Activated CD4-positive, CD25-positive, alpha-beta regulatory T cell treated with anti-CD3 and anti-CD28 coated beads, Interleukin-2, amount 50 U/mL, for 24 hours (primary cell): ENCODE measurements around the gene SNRPD2.
A peak's percentile ranks its signal among the peaks of the same experiment; 100 is the strongest.
"Not testable (repeated sequence)": the region's sequence is repeated elsewhere in the genome, so short reads cannot be mapped to it uniquely, and the experiment has no call there.

Experiments
- ATAC-seq, 2 donors: fragments of 150-1000 bp; cut with Tn5 transposase; one replicate each; pipeline ENCODE4 v1.10.0; 2021; ENCODE audit warnings: mild to moderate bottlenecking in 1 of 2, moderate library complexity in 1 of 2

Gene SNRPD2

DNA sequence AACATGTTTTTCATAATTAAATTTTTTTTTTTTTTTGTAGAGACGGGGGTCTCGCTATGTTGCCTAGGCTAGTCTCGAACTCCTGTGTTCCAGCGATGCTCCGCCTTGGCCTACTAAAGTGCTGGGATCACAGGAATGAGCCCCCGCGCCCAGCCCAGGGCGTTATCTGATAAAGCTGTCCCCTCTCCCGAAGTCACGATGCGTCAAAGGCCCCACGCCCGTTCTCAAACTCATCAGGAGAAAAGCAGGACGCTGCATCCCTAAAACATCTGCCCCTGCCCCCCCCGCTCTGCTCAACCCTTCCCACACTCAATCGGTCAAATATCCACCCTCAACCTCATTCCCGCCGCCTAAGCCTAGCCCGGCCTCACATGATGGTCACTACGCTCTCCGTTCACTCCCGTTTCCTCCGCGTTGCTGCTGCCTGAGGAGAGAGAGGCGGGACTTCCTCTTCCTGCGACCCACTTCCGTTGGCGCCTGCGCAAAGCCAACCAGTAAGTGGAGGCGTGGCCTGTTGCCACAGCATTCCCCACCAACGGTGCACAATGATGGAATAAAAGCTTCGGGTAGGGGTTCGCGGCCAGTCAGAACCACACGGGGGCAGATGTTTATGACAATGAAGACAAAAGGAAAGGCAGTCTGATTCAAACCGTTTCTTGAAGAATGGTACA, at the start of gene SNRPD2:
Gene SNRPD2 (minus strand): TSS at position 438 of the 671 bp plus-strand sequence. CDS start 65 bp downstream, at position 373.
- peak; percentile 37 to 49 for ATAC-seq

DNA sequence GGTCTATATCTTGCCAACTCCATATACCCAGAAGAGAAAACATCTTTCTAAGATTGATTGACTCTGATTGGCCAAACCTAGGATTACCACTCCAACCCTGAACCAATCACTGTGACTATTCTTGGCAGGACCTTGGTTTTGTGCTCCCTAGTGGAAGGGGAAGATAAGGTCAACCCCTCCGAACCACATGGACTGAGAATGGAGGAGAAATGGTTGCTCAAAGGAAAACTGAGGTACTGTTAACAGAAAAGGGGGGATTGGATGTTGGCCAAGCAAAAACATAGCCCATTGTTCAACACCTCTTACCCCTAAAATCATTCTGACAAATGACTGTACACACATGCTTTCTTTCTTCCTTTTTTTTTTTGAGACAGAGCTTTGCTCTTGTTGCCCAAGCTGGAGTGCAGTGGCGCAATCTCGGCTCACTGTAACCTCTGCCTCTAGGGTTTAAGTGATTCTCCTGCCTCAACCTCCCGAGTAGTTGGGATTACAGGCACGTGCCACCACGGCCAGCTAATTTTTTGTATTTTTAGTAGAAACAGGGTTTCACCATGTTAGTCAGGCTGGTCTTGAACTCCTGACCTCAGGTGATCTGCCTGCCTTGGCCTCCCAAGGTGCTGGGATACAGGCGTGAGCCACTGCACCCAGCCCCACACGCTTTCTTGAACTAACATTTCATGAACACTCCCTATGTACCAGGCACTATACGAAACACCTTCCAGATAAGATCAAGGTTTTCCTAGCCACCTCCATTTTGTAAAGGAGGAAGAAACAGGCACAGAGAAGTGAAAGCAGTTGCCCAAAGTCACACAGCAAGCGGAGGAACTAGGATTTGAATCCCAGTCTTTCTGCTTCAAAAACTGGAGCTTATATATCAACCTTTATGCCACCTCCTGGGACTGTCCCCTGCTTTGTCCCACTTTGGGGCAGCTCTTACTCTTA, 48.0 kb upstream of the SNRPD2 start:
- no peak for ATAC-seq

DNA sequence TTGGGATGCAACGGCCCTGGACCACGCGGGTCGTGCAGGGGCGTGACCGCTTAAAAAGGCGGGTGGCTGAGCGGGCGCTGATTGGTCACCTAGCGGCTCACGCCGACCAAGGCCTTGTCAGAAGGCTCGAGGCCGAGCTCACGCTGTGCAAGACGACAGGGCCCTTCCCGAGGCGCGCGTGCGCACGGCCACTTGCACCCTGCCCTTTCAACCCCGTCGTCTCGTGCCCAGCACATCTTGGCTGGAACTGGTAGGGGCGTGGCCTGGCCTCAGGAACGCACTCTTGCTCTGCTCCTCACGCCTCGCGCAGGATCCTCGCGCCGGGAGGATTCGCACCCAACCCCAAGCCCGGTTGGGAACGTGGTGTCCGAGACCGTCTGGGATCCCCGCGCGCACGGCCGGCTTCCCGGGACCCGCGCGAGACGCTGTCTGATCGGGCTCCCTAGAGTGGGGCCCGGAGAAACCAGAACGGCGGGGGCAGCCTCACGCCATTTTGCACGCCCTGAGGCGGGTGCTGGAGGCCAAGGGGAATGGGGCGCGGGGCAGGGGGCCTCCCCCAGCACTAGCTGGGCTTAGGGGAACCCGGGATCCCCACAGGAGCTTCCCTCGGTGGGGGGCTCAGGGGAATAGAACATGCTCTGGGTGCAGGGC, 41.5 kb upstream of the SNRPD2 start, which contains the start of gene MEIOSIN:
Gene MEIOSIN (plus strand): TSS at position 280 of the 651 bp plus-strand sequence. CDS start 1,938 bp downstream, outside the sequence.
- ATAC-seq, result no peak

DNA sequence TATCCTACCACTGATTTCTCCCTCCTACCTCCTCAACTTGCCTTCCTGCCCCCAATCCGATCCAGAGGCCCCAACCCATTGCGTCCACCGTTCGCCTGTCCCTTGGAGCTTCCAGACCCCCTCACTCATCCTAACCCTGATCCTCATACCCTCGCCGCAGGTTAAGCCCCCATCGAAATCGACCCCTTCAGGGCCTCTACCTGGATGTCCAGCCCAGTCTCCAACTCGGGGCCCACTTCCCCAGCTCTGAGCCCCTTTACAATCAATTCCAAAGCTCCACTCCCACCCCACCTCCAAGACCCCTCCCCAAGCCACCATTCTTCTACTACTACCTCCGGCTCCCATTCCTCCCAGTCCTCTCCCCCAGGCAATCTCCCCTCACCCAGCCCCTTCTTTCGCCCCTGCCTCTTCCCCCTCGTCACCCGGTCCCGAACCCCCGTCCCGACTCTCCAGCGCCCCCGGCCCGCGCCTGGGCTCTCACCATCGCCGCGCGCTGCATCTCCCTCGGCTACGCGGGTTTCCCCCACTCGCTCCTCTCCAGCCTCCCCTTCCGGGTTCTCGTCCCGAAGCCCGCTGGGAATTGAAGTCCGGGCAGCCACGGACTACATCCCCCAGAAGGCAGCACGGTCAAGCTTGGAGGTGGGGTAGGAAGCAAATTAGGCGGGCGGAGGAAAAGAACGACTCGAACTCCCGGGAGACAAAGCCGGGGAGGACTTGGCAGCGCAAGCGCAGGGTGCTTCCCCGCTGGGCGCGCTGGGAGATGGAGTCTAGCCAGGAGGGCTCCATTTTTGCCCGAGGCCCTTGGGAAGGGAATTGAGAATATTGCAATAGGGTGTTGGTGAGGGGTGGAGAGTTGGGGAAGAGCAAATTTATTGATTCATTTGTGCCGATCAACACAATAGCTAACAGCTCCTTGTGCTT, 38.9 kb upstream of the SNRPD2 start, which contains the start of gene FBXO46:
Gene FBXO46 (minus strand): TSS at position 529 of the 921 bp plus-strand sequence. CDS start 17,401 bp downstream, outside the sequence.
- ATAC-seq, result peak; percentile 99

DNA sequence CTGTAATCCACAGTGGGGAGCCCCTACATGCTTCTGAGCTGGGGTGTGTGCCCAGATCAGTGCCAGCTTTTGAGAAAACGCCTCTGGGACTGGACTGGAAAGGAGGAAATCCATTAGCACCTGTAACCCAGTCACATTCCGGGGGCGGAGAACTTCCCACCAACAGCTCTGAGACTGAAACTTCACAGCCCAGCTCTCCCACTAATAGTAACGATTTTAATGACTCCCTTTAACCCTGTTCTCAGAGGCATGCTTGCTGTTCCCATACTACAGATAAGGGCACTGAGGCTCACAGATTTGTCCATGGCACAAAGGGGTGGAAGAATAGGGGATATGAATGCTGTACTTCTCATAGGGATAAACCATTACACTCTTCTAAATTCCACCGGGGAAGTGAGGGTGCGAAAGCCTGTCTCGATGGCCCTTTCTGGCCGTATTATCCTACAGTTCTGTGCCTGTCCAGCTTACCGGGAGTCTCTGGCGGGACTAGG, 38.1 kb upstream of the SNRPD2 start:
- ATAC-seq, result no peak

DNA sequence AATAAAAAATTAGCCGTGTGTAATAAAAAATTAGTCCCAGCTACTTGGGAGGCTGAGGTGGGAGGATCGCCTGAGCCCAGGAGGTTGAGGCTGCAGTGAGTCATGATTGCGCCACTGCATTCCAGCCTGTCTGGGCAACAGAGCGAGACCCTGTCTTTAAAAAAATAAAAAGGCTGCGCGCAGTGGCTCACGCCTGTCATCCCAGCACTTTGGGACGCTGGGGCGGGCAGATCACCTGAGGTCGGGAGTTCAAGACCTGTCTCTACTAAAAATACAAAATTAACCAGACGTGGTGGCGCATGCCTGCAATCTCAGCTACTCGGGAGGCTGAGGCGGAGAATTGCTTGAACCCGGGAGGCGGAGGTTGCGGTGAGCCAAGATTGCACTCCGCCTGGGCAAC, 36.9 kb upstream of the SNRPD2 start:
- not testable (repeated sequence) for ATAC-seq

DNA sequence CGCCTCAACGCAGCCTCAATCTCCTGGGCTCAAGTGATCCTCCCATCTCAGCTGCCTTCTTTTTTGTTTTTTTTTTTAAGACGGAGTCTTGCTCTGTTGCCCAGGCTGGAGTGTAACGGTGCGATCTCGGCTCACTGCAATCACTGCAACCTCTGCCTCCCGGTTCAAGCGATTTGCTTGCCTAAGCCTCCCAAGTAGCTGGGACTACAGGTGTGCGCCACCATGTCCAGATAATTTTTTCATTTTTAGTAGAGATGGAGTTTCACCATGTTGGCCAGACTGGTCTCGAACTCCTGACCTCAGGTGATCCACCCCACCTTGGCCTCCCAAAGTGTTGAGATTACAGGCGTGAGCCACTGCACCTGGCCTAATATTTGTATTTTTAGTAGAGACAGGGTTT, 28.3 kb upstream of the SNRPD2 start:
- ATAC-seq, result not testable (repeated sequence)

DNA sequence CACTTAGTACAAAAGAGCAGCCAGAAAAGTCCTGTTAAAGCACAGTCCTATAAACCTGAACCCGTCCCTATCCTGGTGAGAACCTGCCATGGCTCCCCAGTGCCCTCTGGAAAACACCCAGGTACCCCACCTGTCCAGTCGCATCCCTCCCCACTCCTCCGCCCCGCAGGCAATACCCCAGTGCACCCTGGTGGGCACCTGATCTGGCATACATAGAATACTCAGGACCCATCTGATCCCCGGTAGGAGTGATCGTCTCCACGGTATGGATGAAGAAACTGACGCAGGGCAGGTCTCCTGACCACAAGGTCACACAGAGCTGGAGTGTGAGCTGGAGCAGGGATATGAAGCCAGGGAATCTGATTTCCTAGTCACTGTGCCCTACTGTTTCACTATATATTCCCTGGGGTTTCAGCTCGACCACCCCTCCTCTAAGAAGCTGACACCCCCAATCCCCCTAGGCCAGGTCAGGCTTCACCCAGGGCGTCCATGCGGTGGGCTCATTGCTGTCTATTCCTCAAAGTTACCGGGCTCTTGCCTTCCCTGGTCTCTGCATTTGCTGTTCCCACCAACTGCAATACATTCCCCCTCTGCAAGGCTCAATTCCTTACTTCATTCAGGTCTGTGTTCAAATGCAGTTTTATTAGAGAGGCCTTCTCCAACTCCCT, 26.4 kb upstream of the SNRPD2 start:
- ATAC-seq, result no peak

DNA sequence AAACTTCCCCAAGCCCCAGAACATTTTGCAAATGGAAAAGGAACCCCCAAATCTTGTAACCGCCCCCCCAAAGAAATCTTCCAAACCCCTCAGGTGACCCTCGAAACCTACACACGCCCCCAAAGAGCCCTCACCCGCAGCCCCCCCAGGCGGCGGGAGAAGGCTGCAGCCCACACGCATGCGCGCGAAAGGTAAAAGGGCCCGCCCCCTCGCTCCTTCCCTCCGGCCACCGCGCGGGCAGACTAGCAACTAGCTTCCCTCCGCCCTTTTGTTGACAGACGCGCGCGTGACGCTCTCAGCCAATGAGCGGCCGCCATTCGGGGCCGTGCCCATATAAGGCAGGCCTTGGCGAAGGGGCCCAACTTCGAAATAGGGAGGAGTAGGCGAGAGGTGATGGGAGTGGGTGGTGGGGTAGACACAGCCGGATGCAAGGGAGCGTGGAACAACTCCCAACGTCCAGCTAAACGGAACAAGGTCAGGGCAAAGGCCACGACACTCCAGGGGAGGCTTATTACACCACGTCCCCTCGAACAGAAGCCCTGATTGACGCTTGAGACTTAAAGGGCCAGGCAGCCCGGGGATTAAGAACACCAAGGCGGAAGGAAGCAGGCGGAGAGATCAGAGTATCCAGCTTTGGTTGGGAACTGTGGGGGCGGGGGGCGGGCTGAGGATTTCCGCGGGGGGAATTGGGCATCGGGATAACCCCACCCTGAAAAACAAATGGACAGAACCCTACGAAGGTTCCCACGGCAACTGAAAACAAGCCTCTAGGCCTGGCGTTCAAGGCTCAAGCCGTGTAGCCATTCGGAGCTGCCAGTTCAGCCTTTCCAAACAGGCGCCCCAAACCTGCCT, 25.6 kb upstream of the SNRPD2 start:
- ATAC-seq, result peak; percentile 97 to 98

DNA sequence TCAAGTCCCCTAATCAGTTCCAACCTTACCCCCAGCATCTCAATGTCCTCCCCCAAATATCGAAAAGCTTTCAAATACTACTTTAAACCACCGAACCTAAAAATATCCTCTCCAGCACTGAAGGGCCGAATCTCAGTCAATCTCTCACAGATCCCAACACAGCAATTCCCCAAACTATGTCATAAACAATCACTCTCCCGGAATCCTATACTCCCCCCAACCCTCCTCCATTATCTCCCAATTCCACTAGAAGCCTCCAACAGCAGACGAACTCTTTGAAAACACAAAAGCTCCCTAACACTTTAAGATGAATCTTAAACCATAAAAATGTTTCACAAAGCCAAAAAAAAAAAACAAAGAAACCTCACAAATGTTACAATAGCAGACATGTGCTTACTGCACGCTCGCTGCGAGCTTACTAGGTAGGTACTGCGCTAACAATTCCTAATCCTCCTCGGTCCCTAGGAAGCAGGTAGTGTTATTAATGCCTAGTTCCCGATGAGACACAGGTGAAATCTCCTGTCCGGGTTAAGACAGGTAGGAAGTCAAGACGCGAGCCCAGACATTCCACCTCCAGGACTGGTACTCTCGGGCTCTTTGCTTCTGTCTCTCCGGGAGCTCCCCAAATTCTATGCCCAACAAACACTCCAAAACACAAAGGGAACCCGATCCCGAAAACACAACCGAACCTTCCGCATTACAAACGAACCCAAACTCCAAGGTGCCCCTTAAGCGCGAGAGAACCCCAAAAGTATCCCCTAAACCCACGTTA, 24.8 kb upstream of the SNRPD2 start:
- ATAC-seq, result no peak

DNA sequence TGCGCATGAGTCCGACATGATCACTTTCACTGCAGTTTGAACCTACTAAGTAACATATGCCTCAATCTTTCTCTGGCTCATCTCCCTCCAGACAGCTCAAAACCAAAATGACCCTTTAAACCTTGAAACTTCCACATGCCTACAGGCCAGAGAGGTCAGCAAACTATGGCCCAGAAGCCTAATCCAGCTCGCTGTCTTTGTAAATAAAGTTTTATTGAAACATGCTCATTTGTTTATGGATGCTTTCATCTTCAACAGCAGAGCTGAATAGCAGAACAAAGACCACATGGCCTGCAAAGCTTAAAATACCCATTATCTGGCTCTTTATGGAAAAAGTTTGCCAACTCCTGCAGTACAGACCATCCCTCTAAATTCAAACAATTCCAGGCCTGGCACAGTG, 23.4 kb upstream of the SNRPD2 start:
- no peak for ATAC-seq

DNA sequence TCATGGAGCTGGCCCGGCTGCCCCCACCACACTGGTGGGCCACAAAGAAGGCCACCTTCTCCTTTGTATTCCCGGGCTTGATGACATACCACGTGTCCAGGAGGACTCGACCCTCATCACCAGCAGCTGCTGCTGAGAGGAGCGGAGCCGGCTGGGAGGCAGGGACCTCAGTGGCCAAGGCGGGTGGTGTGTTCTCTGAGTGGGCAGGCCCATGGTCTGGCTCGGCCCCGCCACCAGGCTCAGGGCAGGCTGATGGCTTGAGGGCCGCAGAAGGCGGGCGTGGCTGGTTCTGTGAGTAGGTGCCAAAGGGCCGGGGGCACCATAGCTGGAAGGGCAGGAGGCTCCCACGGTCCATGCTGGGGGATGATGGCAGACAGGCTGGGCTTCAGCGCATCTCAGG, 21.4 kb upstream of the SNRPD2 start:
- no peak for ATAC-seq

DNA sequence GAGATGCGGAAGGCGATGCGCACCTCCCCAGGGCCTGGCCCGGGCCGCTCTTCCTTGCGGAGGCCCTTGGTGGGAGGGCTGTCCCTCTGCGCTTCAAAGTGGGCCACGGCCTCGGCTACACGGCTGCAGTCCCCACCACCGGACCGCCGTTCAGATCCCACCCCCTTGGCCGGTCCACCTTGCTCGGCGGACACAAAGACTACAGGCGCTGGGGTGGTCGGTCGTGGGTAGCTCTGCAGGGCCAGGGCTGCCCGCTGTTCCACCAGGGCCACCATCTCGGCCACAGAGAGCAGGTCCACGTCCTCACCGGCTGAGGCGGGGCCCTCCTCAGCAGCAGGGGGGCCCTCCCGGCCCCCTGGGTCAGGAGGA, 20.9 kb upstream of the SNRPD2 start:
- ATAC-seq, result no peak

DNA sequence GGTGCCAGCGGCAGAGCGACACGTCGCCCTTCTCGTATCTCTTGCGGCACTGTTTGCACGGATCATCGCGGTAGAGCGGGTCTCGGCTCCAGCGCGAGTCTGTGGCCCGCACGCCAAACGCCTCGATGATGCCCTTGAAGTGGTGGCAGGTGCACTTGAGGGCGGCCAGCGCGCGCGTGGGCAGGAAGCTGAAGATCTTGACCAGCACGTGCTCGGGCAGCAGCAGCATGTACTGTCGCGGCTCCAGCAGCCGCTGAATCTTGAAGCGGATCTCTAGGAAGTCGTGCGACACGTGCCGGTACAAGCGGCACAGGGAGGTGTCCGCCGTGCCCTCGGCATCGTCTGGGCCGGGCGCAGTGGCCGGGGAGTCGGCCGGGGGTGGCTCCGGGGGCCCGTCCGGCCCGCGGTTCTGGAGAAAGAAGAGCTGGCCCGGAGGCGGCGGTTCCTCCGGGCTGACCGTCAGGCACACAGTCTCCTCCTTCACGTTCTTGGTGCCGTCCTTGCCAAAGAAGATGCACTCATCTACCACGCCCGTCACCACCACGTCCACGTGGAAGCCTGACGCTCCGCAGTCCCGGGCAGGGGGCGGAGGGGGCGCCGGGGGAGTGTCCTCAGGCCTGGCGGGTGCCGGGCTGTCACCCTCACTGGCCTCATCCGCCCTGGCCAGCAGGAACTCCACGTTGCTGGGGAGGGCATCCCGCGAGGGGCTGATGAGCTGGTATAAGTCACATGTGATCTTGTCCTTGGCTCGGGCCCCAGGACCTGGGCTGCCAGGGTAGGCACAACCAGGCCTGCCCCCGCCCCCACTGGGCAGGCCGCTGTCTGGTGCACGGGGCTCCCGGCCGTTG, 20.3 kb upstream of the SNRPD2 start:
- no peak for ATAC-seq

DNA sequence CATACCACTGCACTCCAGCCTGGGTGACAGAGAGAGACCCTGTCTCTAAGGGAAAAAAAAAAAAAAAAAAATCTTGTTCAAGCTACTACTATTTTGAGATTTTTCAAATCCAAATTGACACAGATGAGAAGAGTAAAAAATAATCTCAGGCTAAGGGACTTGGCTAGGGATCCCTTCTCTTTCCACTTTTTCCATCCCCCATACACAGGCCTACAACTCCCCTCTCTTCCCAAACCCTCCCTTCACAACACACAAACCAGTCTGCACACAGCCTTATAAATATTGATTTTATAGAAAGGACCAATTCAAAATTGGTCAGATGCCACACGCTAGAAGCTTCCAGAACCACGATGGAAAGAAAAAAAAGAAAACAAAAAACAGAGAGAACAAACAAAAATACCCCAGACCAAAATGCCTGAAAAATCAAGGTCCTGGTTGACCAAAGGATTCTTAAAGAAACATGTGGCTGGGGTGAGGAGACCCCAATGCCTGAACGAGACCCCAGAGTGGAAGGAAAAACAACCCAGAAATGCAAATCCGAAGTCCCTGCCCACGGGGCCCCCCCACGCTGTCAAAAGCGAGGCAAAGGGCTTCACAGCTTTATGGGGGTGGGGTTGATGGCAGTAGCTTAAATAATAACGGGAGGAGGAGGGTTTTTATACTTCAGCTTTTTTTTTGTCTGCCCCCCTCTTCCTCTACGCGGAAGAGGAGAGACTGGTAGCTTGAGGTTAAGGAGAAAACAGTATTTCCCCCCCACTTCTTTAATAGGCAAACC, 18.8 kb upstream of the SNRPD2 start:
- ATAC-seq, result no peak

DNA sequence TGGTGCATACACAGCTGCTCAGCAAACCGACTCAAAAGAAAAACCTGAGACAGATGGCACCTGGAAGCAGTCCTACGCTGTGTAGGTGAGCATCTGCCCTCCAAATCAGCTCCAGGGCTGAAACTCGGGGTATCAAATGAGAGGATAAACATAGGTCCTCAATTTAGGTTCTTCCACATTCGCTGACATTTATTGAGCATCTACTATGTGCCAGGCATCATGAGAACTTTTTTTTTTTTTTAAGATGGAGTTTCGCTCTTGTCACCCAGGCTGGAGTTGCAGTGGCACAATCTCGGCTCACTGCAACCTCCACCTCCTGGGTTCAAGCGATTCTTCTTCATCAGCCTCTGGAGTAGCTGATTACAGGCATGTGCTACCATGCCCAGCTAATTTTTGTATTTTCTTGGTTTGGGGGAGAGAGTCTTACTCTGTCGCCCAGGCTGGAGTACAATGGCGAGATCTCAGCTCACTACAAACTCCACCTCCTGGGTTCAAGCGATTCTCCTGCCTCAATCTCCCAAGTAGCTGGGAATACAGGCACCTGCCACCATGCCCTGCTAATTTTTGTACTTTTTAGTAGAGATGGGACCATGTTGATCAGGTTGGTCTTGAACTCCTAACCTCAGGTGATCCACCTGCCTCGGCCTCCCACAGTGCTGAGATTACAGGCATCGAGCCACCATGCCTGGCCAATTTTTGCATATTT, 14.1 kb upstream of the SNRPD2 start:
- no peak for ATAC-seq

DNA sequence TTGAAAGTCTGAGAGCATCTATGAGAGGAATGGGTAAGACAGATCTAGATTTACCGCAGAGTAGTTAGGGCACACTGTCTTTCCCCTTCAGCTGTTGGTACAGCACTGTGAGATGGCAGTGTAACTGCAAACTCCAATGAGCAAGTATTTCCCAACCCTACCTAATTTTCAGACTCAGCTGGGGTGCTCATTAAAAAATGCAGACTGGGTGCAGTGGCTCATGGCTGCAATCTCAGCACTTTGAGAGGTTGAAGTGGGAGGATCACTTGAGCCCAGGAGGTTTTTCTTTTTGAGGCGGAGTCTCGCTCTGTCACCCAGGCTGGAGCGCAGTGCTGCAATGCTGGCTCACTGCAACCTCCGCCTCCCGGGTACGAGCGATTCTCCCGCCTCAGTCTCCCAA, 13.4 kb upstream of the SNRPD2 start:
- no peak for ATAC-seq
